ENCODE results near the gene MTHFD2.

MTHFD2 gene

GRCh38 chr2:74198461-74199274 lies at the start of gene MTHFD2:
Gene MTHFD2 (plus strand): TSS chr2:74198615. CDS start chr2:74198642, 27 bp downstream.
- H3K4me1 ChIP-seq (ENCODE audit: control insufficient read depth, low read length): peaks cover 41% of the 10 kb centered on the region

GRCh38 chr2:74149247-74149525 lies 49.2 kb upstream of the MTHFD2 start:
- Histone ChIP-seq H3K4me2 (ENCODE audit: low read length) (peak overlapping the region; percentile 92), H3K9me3 (ENCODE audit: control insufficient read depth, insufficient read depth, low read length) (no peaks in the 10 kb centered on the region), H3K27ac (ENCODE audit: low read depth, low read length) (no peak overlapping the region), H3F3A (ENCODE audit: control insufficient read depth, insufficient read depth) (peaks cover 46% of the 10 kb centered on the region), H3K4me3 (ENCODE audit: low read length) (no peak overlapping the region), H3K36me3 (ENCODE audit: control insufficient read depth, low read length) (peaks cover 36% of the 10 kb centered on the region), H3K27me3 (ENCODE audit: control insufficient read depth, low read length) (no peaks in the 10 kb centered on the region), H3K4me1 (ENCODE audit: control insufficient read depth, low read length) (peaks cover 62% of the 10 kb centered on the region), H3K79me2 (ENCODE audit: control insufficient read depth, low read length) (peaks cover 16% of the 10 kb centered on the region), H3K9me2 (replicated peaks; ENCODE audit: control insufficient read depth, low read length) (no peaks in the 10 kb centered on the region), H4K20me1 (ENCODE audit: control insufficient read depth, insufficient read depth, low read depth, low read length) (peaks cover 3% of the 10 kb centered on the region; the same call in 1 of the 2 replicates)
- TF ChIP-seq CTCF (IDR thresholded peaks at IDR 0.05; ENCODE audit: low read depth, low read length, poor library complexity, severe bottlenecking) (no peak), EZH2phosphoT487 (IDR thresholded peaks at IDR 0.05; ENCODE audit: borderline replicate concordance, low read length) (no peak)

More at GRCh38 chr2:74198461-74199274, at the start of gene MTHFD2:
- Histone ChIP-seq H3F3A (ENCODE audit: control insufficient read depth, insufficient read depth) (peaks cover 6% of the 10 kb centered on the region), H3K27ac (ENCODE audit: low read depth, low read length) (peak within 1 kb of the TSS; percentile 81), H3K4me2 (ENCODE audit: low read length) (peak within 1 kb of the TSS; percentile 95), H3K4me3 (ENCODE audit: low read length) (peak within 1 kb of the TSS; percentile 92), H3K9me2 (replicated peaks; ENCODE audit: control insufficient read depth, low read length) (no peaks in the 10 kb centered on the region), H3K79me2 (ENCODE audit: control insufficient read depth, low read length) (peaks cover 60% of the 10 kb centered on the region), H3K27me3 (ENCODE audit: control insufficient read depth, low read length) (no peaks in the 10 kb centered on the region), H4K20me1 (ENCODE audit: control insufficient read depth, insufficient read depth, low read depth, low read length) (peaks cover 32% of the 10 kb centered on the region), H3K36me3 (ENCODE audit: control insufficient read depth, low read length) (peaks cover 49% of the 10 kb centered on the region), H3K9me3 (ENCODE audit: control insufficient read depth, insufficient read depth, low read length) (no peaks in the 10 kb centered on the region)
- peak; percentile 75 for TF ChIP-seq CTCF (IDR thresholded peaks at IDR 0.05; ENCODE audit: low read depth, low read length, poor library complexity, severe bottlenecking)
- TF ChIP-seq EZH2phosphoT487 (IDR thresholded peaks at IDR 0.05; ENCODE audit: borderline replicate concordance, low read length): no peak

GRCh38 chr2:74149570-74150319 lies 48.7 kb upstream of the MTHFD2 start:
- Histone ChIP-seq H3K4me3 (ENCODE audit: low read length) (no peak overlapping the region), H3K36me3 (ENCODE audit: control insufficient read depth, low read length) (peaks cover 40% of the 10 kb centered on the region), H3K4me2 (ENCODE audit: low read length) (peak overlapping the region; percentile 92), H3K9me2 (replicated peaks; ENCODE audit: control insufficient read depth, low read length) (no peaks in the 10 kb centered on the region), H4K20me1 (ENCODE audit: control insufficient read depth, insufficient read depth, low read depth, low read length) (peaks cover 3% of the 10 kb centered on the region; the same call in 1 of the 2 replicates), H3K9me3 (ENCODE audit: control insufficient read depth, insufficient read depth, low read length) (no peaks in the 10 kb centered on the region), H3K79me2 (ENCODE audit: control insufficient read depth, low read length) (peaks cover 19% of the 10 kb centered on the region), H3K4me1 (ENCODE audit: control insufficient read depth, low read length) (peaks cover 67% of the 10 kb centered on the region), H3K27me3 (ENCODE audit: control insufficient read depth, low read length) (no peaks in the 10 kb centered on the region), H3F3A (ENCODE audit: control insufficient read depth, insufficient read depth) (peaks cover 50% of the 10 kb centered on the region), H3K27ac (ENCODE audit: low read depth, low read length) (no peak overlapping the region)
- TF ChIP-seq CTCF (IDR thresholded peaks at IDR 0.05; ENCODE audit: low read depth, low read length, poor library complexity, severe bottlenecking): no peak
- TF ChIP-seq EZH2phosphoT487 (IDR thresholded peaks at IDR 0.05; ENCODE audit: borderline replicate concordance, low read length): no peak

Measured in DOHH2 (cell line).